HepG2 (cell line): Measurements from ENCODE around the gene BTK. TPM values are rescaled to one million over a fixed set of nuclear protein-coding genes. Genes with fewer than 3 reads are reported as not detected.

ENCODE experiments used
- ATAC-seq: fragments of 200-7000 bp; cut with Tn5 transposase; 3 replicates; pipeline ENCODE4 v1.9.1; 2020; ENCODE audit warnings: mild to moderate bottlenecking, moderate library complexity
- BruUV-seq: library from RNA; stranded (reverse); fragments of 400-500 nt; replicated peaks from 2 replicates; lab custom pipeline; 2021; lab: Mats Ljungman, UMichigan
- CTCF ChIA-PET: fragments of 300-600 bp; formaldehyde crosslinking; extraction: SDS; loops from one replicate; lab custom pipeline; 2021; ENCODE audit warnings: low total read pairs, inconsistent platforms, low intra/inter-chr PET ratio; lab: Yijun Ruan, JAX
- POLR2A ChIA-PET: fragments of 350-600 bp; sonication (Branson Sonifier 250); formaldehyde crosslinking; loops from one replicate; lab custom pipeline; 2020; ENCODE audit warnings: antibody characterized with exemption, inconsistent platforms; lab: Yijun Ruan, JAX
- DNase-seq: peaks from one replicate; pipeline ENCODE4 v3.0.0-alpha.2; 2015; ENCODE audit warnings: low spot score
- FAIRE-seq: peaks from 3 replicates; lab custom pipeline; 2011; peaks lifted over from hg19 to GRCh38; lab: Jason Lieb, UNC
- H2AFZ ChIP-seq: one replicate; pipeline ENCODE4 v1.6.1; 2011; ENCODE audit warnings: low read length, inconsistent platforms
- H3K27ac ChIP-seq: fragments of 300-600 bp; 3 replicates; pipeline ENCODE4 v1.8.0; 2011; ENCODE audit warnings: mixed run types, mild to moderate bottlenecking, mixed read lengths, low read length, inconsistent platforms; ENCODE audit not compliant: insufficient read depth; ENCODE audit errors: extremely low read length
- H3K27me3 ChIP-seq, 2 experiments: fragments of 200-600 bp in 1 of 2; 2 replicates in 1 of 2; 3 replicates in 1 of 2; pipeline versions ENCODE4 v1.6.0 to v1.8.0; 2011; ENCODE audit warnings: low read length in 2 of 2, mild to moderate bottlenecking in 2 of 2, moderate library complexity in 2 of 2, inconsistent platforms in 1 of 2; ENCODE audit not compliant: insufficient read depth in 2 of 2, control insufficient read depth in 1 of 2
- H3K36me3 ChIP-seq, 2 experiments: fragments of 200-600 bp in 1 of 2; replicated peaks in 1 of 2; 2 replicates in 1 of 2; 3 replicates in 1 of 2; pipeline versions ENCODE4 v1.5.1 to v1.8.0; 2011; ENCODE audit warnings: low read length in 2 of 2, inconsistent platforms in 1 of 2; ENCODE audit not compliant: insufficient read depth in 2 of 2, control insufficient read depth in 1 of 2
- H3K4me1 ChIP-seq: 2 replicates; pipeline ENCODE4 v1.5.1; 2012; ENCODE audit warnings: low read length, inconsistent platforms; ENCODE audit not compliant: insufficient read depth
- H3K4me2 ChIP-seq: 2 replicates; pipeline ENCODE4 v1.6.0; 2011; ENCODE audit warnings: low read depth, low read length, inconsistent platforms
- H3K4me3 ChIP-seq, 3 experiments: fragments of 200-600 bp in 1 of 3; sonication (generic), shearing (Covaris generic) in 1 of 3; replicated peaks in 1 of 3; 2 replicates each; pipeline ENCODE4 v1.5.1; 2011 to 2016; ENCODE audit warnings: low read length in 3 of 3, inconsistent platforms in 2 of 3, low read depth in 2 of 3, mild to moderate bottlenecking in 2 of 3, control low read depth in 1 of 3, mixed read lengths in 1 of 3; ENCODE audit not compliant: insufficient read depth in 1 of 3
- H3K79me2 ChIP-seq: one replicate; pipeline ENCODE4 v1.6.1; 2011; ENCODE audit warnings: low read length, inconsistent platforms; ENCODE audit not compliant: insufficient read depth
- H3K9ac ChIP-seq: 2 replicates; pipeline ENCODE4 v1.6.0; 2011; ENCODE audit warnings: mild to moderate bottlenecking, low read depth, low read length, inconsistent platforms; ENCODE audit not compliant: insufficient read depth
- H3K9me3 ChIP-seq: 2 replicates; pipeline ENCODE4 v1.5.1; 2012; ENCODE audit warnings: mild to moderate bottlenecking, low read length
- H4K20me1 ChIP-seq: 2 replicates; pipeline ENCODE4 v1.6.0; 2011; ENCODE audit warnings: inconsistent platforms, mild to moderate bottlenecking, low read length, moderate library complexity; ENCODE audit not compliant: insufficient read depth
- AKAP8 ChIP-seq: sonication (generic); formaldehyde crosslinking; IDR thresholded peaks from 2 replicates; pipeline ENCODE4 v1.5.1; 2020; ENCODE audit warnings: mild to moderate bottlenecking, missing genetic modification reagents
- CAMTA2 ChIP-seq: sonication (generic); formaldehyde crosslinking; IDR thresholded peaks from 2 replicates; pipeline ENCODE4 v1.4.0; 2020; ENCODE audit warnings: mild to moderate bottlenecking, missing genetic modification reagents, borderline replicate concordance
- CHD4 ChIP-seq: fragments of 200-600 bp; sonication (generic); IDR thresholded peaks from 2 replicates; pipeline ENCODE4 v1.7.0; 2017; ENCODE audit warnings: mild to moderate bottlenecking, low read length, borderline replicate concordance
- ISX ChIP-seq: sonication (generic); formaldehyde crosslinking; conservative IDR thresholded peaks from 2 replicates; pipeline ENCODE4 v1.5.0; 2020; ENCODE audit warnings: missing genetic modification reagents
- MAF1 ChIP-seq: sonication (generic); formaldehyde crosslinking; IDR thresholded peaks from 2 replicates; pipeline ENCODE4 v1.5.0; 2020; ENCODE audit warnings: missing genetic modification reagents, borderline replicate concordance
- NR2C2 ChIP-seq: sonication (generic); formaldehyde crosslinking; IDR thresholded peaks from 2 replicates; pipeline ENCODE4 v1.4.0; 2020; ENCODE audit warnings: missing genetic modification reagents, mild to moderate bottlenecking, moderate library complexity, borderline replicate concordance
- SMAD9 ChIP-seq: sonication (generic); formaldehyde crosslinking; IDR thresholded peaks from 2 replicates; pipeline ENCODE4 v1.5.1; 2020; ENCODE audit warnings: mild to moderate bottlenecking, missing genetic modification reagents
- TSC22D2 ChIP-seq: sonication (generic); formaldehyde crosslinking; IDR thresholded peaks from 2 replicates; pipeline ENCODE4 v1.5.1; 2020; ENCODE audit warnings: missing genetic modification reagents, mild to moderate bottlenecking, borderline replicate concordance
- ZNF124 ChIP-seq: sonication (generic); formaldehyde crosslinking; IDR thresholded peaks from 2 replicates; pipeline ENCODE4 v1.4.0; 2020; ENCODE audit warnings: missing genetic modification reagents
- ZNF280D ChIP-seq: sonication (generic); formaldehyde crosslinking; IDR thresholded peaks from 2 replicates; pipeline ENCODE4 v1.5.1; 2020; ENCODE audit warnings: mild to moderate bottlenecking, missing genetic modification reagents
- ZNF547 ChIP-seq: sonication (generic); formaldehyde crosslinking; IDR thresholded peaks from 2 replicates; pipeline ENCODE4 v1.5.1; 2020; ENCODE audit warnings: mild to moderate bottlenecking, missing genetic modification reagents
- ZNF597 ChIP-seq: sonication (generic); formaldehyde crosslinking; IDR thresholded peaks from 2 replicates; pipeline ENCODE4 v1.5.0; 2020; ENCODE audit warnings: missing genetic modification reagents
- ZNF629 ChIP-seq: sonication (generic); formaldehyde crosslinking; conservative IDR thresholded peaks from 2 replicates; pipeline ENCODE4 v1.5.0; 2020; ENCODE audit warnings: missing genetic modification reagents
- WGBS: methylation state at CpG from one replicate; pipeline ENCODE4 v1.1.6; 2017; ENCODE audit warnings: low lambda C conversion rate; 5-methylcytosine and 5-hydroxymethylcytosine counted together
- in situ Hi-C: cut with HindIII; loops from 2 replicates; pipeline ENCODE4 v1.10.0; 2017; ENCODE audit warnings: low pct_unique_long_range_greater_than_20kb; ENCODE audit not compliant: extremely low pct_ligation_motif_present
- intact Hi-C: fragments of 100-400 bp; cut with micrococcal nuclease; formaldehyde crosslinking; loops from one replicate; pipeline ENCODE4 v1.10.0; 2022; ENCODE audit not compliant: unreplicated experiment
- polyA plus RNA-seq, 8 experiments: library from polyadenylated mRNA; depleted of rRNA in 3 of 8; stranded (reverse) in 7 of 8; unstranded in 1 of 8; fragments of >200 nt; fragmentation: Illumina TruSeq in 4 of 8; extraction: Trizol in 4 of 8; gene quantifications; 2 replicates each; pipeline versions ENCODE4 v1.2.1 to v1.2.3, GENCODE V29; 2011 to 2016; ENCODE audit warnings: low read depth in 4 of 8, missing spikeins in 1 of 8, mixed read lengths in 1 of 8; ENCODE audit not compliant: insufficient read depth in 1 of 8
- total RNA-seq, 5 experiments: library from RNA; depleted of rRNA; stranded (reverse); fragments of >200 nt; fragmentation: Illumina TruSeq; extraction: Trizol; gene quantifications; 2 replicates each; pipeline ENCODE4 v1.2.3, GENCODE V29; 2016; ENCODE audit warnings: low read depth in 1 of 5
- TF ChIP-seq, protein P1 (sequence below): sonication (generic); formaldehyde crosslinking; IDR thresholded peaks from 2 replicates; pipeline ENCODE4 v1.5.1; 2020; ENCODE audit warnings: missing genetic modification reagents, mild to moderate bottlenecking, borderline replicate concordance

BTK gene
- total and polyA plus RNA-seq, 2 of the 13 experiments (the other 11 are each of a cell fraction or from before 2014, with no cell fraction given), result not detected

GRCh38 chrX:101368800-101369199, 17.2 kb downstream of the BTK start:
- ATAC-seq (no peak), DNase-seq (no peak), FAIRE-seq (no peak)
- H3K4me2 ChIP-seq, result no peak overlapping the region
- H3K4me3 ChIP-seq, result no peak overlapping the region
- TF ChIP-seq SMAD9 (CRISPR knock-in tag) (no peak), ZNF547 (CRISPR knock-in tag) (no peak)
- BruUV-seq, result no TSS peak
- intact Hi-C loops, result no loop called here
- POLR2A ChIA-PET, result no interaction called here
- H3K9me3 ChIP-seq, result no peaks in the 10 kb centered on the region
- H3K27ac ChIP-seq, result no peak overlapping the region
- H3K36me3 ChIP-seq, result no peaks in the 10 kb centered on the region
- in situ Hi-C loops, result no loop called here
- no peaks in the 10 kb centered on the region for H3K79me2 ChIP-seq
- H2AFZ ChIP-seq, result no peak overlapping the region
- H4K20me1 ChIP-seq, result no peaks in the 10 kb centered on the region
- CTCF ChIA-PET, result no interaction called here
- H3K27me3 ChIP-seq, result no peaks in the 10 kb centered on the region
- no peaks in the 10 kb centered on the region for H3K4me1 ChIP-seq
- no peak overlapping the region for H3K9ac ChIP-seq

GRCh38 chrX:101365301-101365795, 20.6 kb downstream of the BTK start:
- BruUV-seq, result no TSS peak
- Histone ChIP-seq H3K36me3 (no peaks in the 10 kb centered on the region), H3K4me1 (no peaks in the 10 kb centered on the region), H3K9ac (no peak overlapping the region), H2AFZ (no peak overlapping the region), H3K9me3 (no peaks in the 10 kb centered on the region), H3K27ac (no peak overlapping the region), H3K79me2 (no peaks in the 10 kb centered on the region), H3K4me3 (no peak overlapping the region), H3K27me3 (no peaks in the 10 kb centered on the region), H4K20me1 (no peaks in the 10 kb centered on the region), H3K4me2 (no peak overlapping the region)
- no peak for FAIRE-seq
- POLR2A ChIA-PET, result no interaction called here
- CTCF ChIA-PET, result no interaction called here
- intact Hi-C loops (no loop called here), in situ Hi-C loops (no loop called here)
- 100% methylated on average over 1 of the region's 1 CpG for WGBS
- ATAC-seq, result no peak
- TF ChIP-seq ZNF124 (no peak), ZNF629 (CRISPR knock-in tag) (no peak), CAMTA2 (CRISPR knock-in tag) (no peak), ZNF280D (CRISPR knock-in tag) (no peak), ZNF597 (no peak), AKAP8 (CRISPR knock-in tag) (no peak), ISX (CRISPR knock-in tag) (no peak), MAF1 (CRISPR knock-in tag) (no peak), CHD4 (no peak), TSC22D2 (no peak), NR2C2 (no peak)
- TF ChIP-seq, protein P1, sequence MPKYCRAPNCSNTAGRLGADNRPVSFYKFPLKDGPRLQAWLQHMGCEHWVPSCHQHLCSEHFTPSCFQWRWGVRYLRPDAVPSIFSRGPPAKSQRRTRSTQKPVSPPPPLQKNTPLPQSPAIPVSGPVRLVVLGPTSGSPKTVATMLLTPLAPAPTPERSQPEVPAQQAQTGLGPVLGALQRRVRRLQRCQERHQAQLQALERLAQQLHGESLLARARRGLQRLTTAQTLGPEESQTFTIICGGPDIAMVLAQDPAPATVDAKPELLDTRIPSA (CRISPR knock-in tag), result no peak
- DNase-seq, result no peak
